SK-N-SH (cell line): ENCODE results near the gene TMPRSS11F.

Source experiments
- TEAD4 ChIP-seq: IDR thresholded peaks from 2 replicates; pipeline ENCODE4 v1.4.0; 2012; ENCODE audit warnings: mild to moderate bottlenecking, borderline replicate concordance; ENCODE audit not compliant: insufficient read depth
- TF ChIP-seq, protein P1 (sequence below): fragments of 200-600 bp; sonication (generic); IDR thresholded peaks from 2 replicates; pipeline ENCODE4 v1.6.1; 2017; ENCODE audit warnings: antibody characterized with exemption, mild to moderate bottlenecking, moderate library complexity

DNA sequence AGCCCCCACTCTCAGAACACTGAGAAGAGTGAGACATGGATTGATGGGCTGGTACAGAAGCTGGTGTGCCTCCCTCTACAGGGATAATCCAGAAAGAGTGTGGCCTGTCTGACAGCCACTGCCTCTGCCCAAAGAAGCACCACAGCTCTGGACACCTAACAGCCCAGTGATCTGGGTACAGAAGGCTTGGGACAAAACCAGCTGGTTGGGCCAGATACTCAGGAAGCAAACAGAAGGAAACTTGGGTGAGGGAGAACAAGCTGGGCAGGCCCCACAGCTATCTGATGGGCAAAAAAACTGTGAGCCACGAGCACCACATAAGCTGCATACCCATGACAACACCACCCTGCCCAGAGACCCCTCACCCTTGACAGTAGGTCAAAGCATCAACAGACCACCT lies 46.9 kb downstream of the TMPRSS11F start:
- TF ChIP-seq TEAD4, result no peak
- TF ChIP-seq, protein P1, sequence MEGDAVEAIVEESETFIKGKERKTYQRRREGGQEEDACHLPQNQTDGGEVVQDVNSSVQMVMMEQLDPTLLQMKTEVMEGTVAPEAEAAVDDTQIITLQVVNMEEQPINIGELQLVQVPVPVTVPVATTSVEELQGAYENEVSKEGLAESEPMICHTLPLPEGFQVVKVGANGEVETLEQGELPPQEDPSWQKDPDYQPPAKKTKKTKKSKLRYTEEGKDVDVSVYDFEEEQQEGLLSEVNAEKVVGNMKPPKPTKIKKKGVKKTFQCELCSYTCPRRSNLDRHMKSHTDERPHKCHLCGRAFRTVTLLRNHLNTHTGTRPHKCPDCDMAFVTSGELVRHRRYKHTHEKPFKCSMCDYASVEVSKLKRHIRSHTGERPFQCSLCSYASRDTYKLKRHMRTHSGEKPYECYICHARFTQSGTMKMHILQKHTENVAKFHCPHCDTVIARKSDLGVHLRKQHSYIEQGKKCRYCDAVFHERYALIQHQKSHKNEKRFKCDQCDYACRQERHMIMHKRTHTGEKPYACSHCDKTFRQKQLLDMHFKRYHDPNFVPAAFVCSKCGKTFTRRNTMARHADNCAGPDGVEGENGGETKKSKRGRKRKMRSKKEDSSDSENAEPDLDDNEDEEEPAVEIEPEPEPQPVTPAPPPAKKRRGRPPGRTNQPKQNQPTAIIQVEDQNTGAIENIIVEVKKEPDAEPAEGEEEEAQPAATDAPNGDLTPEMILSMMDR, result no peak
